GM19372 (cell line): Measurements from ENCODE around the gene CDCA3.
"Not testable (repeated sequence)": the region's sequence is repeated elsewhere in the genome, so short reads cannot be mapped to it uniquely, and the experiment has no call there.

Experiments
- ATAC-seq: cut with Tn5 transposase; IDR thresholded peaks from one replicate; pipeline ENCODE4 v1.9.1; 2021; ENCODE audit warnings: mild to moderate bottlenecking, low read depth, moderate library complexity; ENCODE audit not compliant: unreplicated experiment

The CDCA3 gene

GRCh38 chr12:6873094-6874014 is 22.3 kb upstream of the CDCA3 start, which contains the start of gene SPSB2:
Gene SPSB2 (minus strand): TSS chr12:6873303. CDS start chr12:6872901, 402 bp downstream.
- peak; percentile 74 for ATAC-seq

- peak; percentile 21 for ATAC-seq
Measured at GRCh38 chr12:6872073-6873048, 21.3 kb upstream of the CDCA3 start.

GRCh38 chr12:6871052-6871957 is 20.2 kb upstream of the CDCA3 start:
- ATAC-seq: no peak

GRCh38 chr12:6870304-6870703 is 19.2 kb upstream of the CDCA3 start:
- ATAC-seq: not testable (repeated sequence)

GRCh38 chr12:6869049-6870021 is 18.2 kb upstream of the CDCA3 start:
- ATAC-seq: no peak

GRCh38 chr12:6868211-6869048 is 17.3 kb upstream of the CDCA3 start:
- no peak for ATAC-seq

- ATAC-seq: peak; percentile 49
Measured at GRCh38 chr12:6867413-6868210, 16.5 kb upstream of the CDCA3 start, which contains the start of gene TPI1. Gene TPI1 (plus strand): TSS chr12:6867531. CDS start chr12:6867567, 36 bp downstream.

GRCh38 chr12:6866920-6867412 is 15.9 kb upstream of the CDCA3 start:
- ATAC-seq: peak; percentile 7

GRCh38 chr12:6866163-6866919 is 15.3 kb upstream of the CDCA3 start:
- ATAC-seq: no peak

GRCh38 chr12:6865307-6865706 is 14.2 kb upstream of the CDCA3 start:
- not testable (repeated sequence) for ATAC-seq

- no peak for ATAC-seq
Measured at GRCh38 chr12:6863586-6864321, 12.7 kb upstream of the CDCA3 start.

GRCh38 chr12:6863033-6863432 is 11.9 kb upstream of the CDCA3 start:
- ATAC-seq: no peak

GRCh38 chr12:6861391-6861790 is 10.3 kb upstream of the CDCA3 start:
- no peak for ATAC-seq

- ATAC-seq: no peak
Measured at GRCh38 chr12:6860942-6861341, 9.9 kb upstream of the CDCA3 start.

GRCh38 chr12:6860116-6860515 is 9.0 kb upstream of the CDCA3 start:
- no peak for ATAC-seq
